ENCODE measurements around the gene TBCK. TPM values are rescaled to one million over a fixed set of nuclear protein-coding genes. Genes with fewer than 3 reads are reported as not detected.

TBCK gene
- total and polyA plus RNA-seq, 9 of the 15 experiments (the other 6 are each of a cell fraction or from before 2014, with no cell fraction given), result 5.3 to 26.6 (median 16.2) TPM

DNA sequence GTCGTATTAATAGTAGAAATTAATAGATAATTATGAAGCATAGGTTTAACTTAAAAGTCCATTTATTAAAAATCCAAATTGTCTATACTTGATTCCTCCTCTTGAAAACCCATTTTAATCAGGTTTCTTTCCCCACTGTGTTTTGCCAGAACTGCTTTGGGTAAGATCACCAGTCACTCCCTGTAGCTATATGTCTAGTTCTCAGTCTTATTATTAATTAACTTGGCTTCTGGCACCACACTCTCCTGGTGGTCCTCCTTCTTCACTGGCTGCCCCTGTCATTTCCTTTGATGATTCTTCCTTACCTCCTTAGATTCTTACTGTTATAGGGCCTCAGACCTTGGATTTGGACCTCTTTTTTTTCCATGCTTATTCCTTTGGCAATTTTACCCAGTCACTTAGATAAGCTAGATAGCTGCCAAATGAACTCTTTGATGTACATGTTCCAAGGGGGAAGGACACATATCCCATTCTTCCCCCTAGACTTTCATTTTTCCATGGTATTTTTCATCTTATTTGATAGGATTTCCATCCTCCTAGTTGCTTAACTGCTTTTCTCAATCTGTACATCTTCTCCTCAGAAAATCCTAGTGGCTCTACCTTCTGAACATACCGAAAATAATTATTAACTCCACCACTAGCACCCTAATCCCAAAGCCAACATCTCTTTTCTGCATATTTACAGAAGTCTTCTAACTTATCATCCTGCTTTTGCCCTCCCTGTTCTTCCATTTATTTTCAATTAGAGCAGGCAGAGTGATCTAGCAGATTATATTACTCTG lies 28.0 kb upstream of the TBCK start:
- POLR2A ChIA-PET, result no interaction called here
- no peak for FAIRE-seq
- WGBS (ENCODE audit: insufficient coverage, low coverage, missing lambda C conversion rate), result 76% methylated on average over 2 of the region's 2 CpGs
- peaks cover 52% of the 10 kb centered on the region for H3K79me2 ChIP-seq (ENCODE audit: control insufficient read depth, insufficient read depth, low read length)
- H3K4me2 ChIP-seq (ENCODE audit: insufficient read depth, low read length), result no peak overlapping the region
- H3K36me3 ChIP-seq (ENCODE audit: control insufficient read depth, insufficient read depth, low read length), result peaks cover 51% of the 10 kb centered on the region; the same call in 2 of the 3 replicates
- 0 out of 5 replicates have a peak, but pooled peaks cover 0 to 2% of the 10 kb centered on the region in 2 experiments for H3K4me1 ChIP-seq (replicated peaks in 1 of 2; ENCODE audit: control insufficient read depth in 2 of 2, insufficient read depth in 2 of 2, low read length in 2 of 2)
- no peak overlapping the region for H3K27ac ChIP-seq (ENCODE audit: extremely low read depth, low read depth, low read length)
- in situ Hi-C loops (cut with MboI), result no loop called here
- intact Hi-C loops (cut with micrococcal nuclease), result no loop called here
- no peak overlapping the region for H3K9ac ChIP-seq (ENCODE audit: insufficient read depth in 1 of 2, low read depth in 2 of 2, low read length in 2 of 2)
- no peak for DNase-seq (ENCODE audit: extremely low read depth in 1 of 4, low spot score in 3 of 4)
- H3K9me3 ChIP-seq (replicated peaks; ENCODE audit: control insufficient read depth, insufficient read depth, low read depth, low read length), result no peaks in the 10 kb centered on the region
- BruUV-seq (replicated peaks), result no TSS peak
- no peaks in the 10 kb centered on the region for H4K20me1 ChIP-seq (replicated peaks; ENCODE audit: control insufficient read depth, insufficient read depth, low read length)
- H3K4me3 ChIP-seq, result no peak overlapping the region
- TF ChIP-seq TEAD4 (IDR thresholded peaks at IDR 0.05; ENCODE audit: low read length) (no peak), TEAD4 (CRISPR knock-in tag; IDR thresholded peaks at IDR 0.05; ENCODE audit: borderline replicate concordance) (no peak), ZNF644 (tag; IDR thresholded peaks at IDR 0.05; ENCODE audit: low read depth) (no peak)
- TF ChIP-seq, protein P1, sequence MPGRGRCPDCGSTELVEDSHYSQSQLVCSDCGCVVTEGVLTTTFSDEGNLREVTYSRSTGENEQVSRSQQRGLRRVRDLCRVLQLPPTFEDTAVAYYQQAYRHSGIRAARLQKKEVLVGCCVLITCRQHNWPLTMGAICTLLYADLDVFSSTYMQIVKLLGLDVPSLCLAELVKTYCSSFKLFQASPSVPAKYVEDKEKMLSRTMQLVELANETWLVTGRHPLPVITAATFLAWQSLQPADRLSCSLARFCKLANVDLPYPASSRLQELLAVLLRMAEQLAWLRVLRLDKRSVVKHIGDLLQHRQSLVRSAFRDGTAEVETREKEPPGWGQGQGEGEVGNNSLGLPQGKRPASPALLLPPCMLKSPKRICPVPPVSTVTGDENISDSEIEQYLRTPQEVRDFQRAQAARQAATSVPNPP (IDR thresholded peaks at IDR 0.05; ENCODE audit: borderline replicate concordance, insufficient read depth, insufficient read length), result no peak
- H2AFZ ChIP-seq (ENCODE audit: low read depth, low read length), result no peak overlapping the region
- ATAC-seq, result no peak
- no peaks in the 10 kb centered on the region for H3K9me1 ChIP-seq (ENCODE audit: control insufficient read depth, insufficient read depth, low read length)
- no peaks in the 10 kb centered on the region for H3K27me3 ChIP-seq (ENCODE audit: control insufficient read depth in 2 of 2, insufficient read depth in 2 of 2, low read length in 2 of 2)
- CTCF ChIA-PET (ENCODE audit: low intra/inter-chr PET ratio), result no interaction called here

All from K562 (cell line).